ENCODE data around the gene LRRC8A. TPM values are rescaled to one million over a fixed set of nuclear protein-coding genes. Genes with fewer than 3 reads are reported as not detected.

LRRC8A gene
- total and polyA plus RNA-seq, 2 of the 13 experiments (the other 11 are each of a cell fraction or from before 2014, with no cell fraction given) = 16.1 to 40.6 TPM

DNA sequence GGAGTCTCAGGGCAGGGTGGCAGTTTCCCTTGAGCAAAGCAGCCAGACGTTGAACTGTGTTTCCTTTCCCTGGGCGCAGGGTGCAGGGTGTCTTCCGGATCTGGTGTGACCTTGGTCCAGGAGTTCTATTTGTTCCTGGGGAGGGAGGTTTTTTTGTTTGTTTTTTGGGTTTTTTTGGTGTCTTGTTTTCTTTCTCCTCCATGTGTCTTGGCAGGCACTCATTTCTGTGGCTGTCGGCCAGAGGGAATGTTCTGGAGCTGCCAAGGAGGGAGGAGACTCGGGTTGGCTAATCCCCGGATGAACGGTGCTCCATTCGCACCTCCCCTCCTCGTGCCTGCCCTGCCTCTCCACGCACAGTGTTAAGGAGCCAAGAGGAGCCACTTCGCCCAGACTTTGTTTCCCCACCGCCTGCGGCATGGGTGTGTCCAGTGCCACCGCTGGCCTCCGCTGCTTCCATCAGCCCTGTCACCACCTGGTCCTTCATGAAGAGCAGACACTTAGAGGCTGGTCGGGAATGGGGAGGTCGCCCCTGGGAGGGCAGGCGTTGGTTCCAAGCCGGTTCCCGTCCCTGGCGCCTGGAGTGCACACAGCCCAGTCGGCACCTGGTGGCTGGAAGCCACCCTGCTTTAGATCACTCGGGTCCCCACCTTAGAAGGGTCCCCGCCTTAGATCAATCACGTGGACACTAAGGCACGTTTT is 35.4 kb downstream of the LRRC8A start (continued):
- TF ChIP-seq SRSF4 (IDR thresholded peaks at IDR 0.05; ENCODE audit: low read depth, low read length, poor library complexity, severe bottlenecking) (no peak), NFYC (CRISPR knock-in tag; IDR thresholded peaks at IDR 0.05) (no peak), ZNF75D (CRISPR knock-in tag; IDR thresholded peaks at IDR 0.05; ENCODE audit: borderline replicate concordance) (no peak), KDM1A (CRISPR knock-in tag; IDR thresholded peaks at IDR 0.05) (no peak), SIX1 (CRISPR knock-in tag; IDR thresholded peaks at IDR 0.05; ENCODE audit: borderline replicate concordance) (0 out of 2 replicates have a peak, but pooled peaks have one; percentile 24), ZNF253 (CRISPR knock-in tag; IDR thresholded peaks at IDR 0.05; ENCODE audit: borderline replicate concordance) (peak; percentile 75; the same call in 1 of the 2 replicates), BORCS8-MEF2B (CRISPR knock-in tag; IDR thresholded peaks at IDR 0.05) (no peak), HDAC1 (CRISPR knock-in tag; IDR thresholded peaks at IDR 0.05) (peak; percentile 45; the same call in 1 of the 2 replicates), AGO1 (IDR thresholded peaks at IDR 0.05; ENCODE audit: low read depth, low read length, poor library complexity, severe bottlenecking) (no peak), ZNF430 (CRISPR knock-in tag; IDR thresholded peaks at IDR 0.05) (no peak)
- TF ChIP-seq, protein P1, sequence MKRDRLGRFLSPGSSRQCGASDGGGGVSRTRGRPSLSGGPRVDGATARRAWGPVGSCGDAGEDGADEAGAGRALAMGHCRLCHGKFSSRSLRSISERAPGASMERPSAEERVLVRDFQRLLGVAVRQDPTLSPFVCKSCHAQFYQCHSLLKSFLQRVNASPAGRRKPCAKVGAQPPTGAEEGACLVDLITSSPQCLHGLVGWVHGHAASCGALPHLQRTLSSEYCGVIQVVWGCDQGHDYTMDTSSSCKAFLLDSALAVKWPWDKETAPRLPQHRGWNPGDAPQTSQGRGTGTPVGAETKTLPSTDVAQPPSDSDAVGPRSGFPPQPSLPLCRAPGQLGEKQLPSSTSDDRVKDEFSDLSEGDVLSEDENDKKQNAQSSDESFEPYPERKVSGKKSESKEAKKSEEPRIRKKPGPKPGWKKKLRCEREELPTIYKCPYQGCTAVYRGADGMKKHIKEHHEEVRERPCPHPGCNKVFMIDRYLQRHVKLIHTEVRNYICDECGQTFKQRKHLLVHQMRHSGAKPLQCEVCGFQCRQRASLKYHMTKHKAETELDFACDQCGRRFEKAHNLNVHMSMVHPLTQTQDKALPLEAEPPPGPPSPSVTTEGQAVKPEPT (CRISPR knock-in tag; IDR thresholded peaks at IDR 0.05; ENCODE audit: low read depth) = no peak
- TF ChIP-seq, protein P2, sequence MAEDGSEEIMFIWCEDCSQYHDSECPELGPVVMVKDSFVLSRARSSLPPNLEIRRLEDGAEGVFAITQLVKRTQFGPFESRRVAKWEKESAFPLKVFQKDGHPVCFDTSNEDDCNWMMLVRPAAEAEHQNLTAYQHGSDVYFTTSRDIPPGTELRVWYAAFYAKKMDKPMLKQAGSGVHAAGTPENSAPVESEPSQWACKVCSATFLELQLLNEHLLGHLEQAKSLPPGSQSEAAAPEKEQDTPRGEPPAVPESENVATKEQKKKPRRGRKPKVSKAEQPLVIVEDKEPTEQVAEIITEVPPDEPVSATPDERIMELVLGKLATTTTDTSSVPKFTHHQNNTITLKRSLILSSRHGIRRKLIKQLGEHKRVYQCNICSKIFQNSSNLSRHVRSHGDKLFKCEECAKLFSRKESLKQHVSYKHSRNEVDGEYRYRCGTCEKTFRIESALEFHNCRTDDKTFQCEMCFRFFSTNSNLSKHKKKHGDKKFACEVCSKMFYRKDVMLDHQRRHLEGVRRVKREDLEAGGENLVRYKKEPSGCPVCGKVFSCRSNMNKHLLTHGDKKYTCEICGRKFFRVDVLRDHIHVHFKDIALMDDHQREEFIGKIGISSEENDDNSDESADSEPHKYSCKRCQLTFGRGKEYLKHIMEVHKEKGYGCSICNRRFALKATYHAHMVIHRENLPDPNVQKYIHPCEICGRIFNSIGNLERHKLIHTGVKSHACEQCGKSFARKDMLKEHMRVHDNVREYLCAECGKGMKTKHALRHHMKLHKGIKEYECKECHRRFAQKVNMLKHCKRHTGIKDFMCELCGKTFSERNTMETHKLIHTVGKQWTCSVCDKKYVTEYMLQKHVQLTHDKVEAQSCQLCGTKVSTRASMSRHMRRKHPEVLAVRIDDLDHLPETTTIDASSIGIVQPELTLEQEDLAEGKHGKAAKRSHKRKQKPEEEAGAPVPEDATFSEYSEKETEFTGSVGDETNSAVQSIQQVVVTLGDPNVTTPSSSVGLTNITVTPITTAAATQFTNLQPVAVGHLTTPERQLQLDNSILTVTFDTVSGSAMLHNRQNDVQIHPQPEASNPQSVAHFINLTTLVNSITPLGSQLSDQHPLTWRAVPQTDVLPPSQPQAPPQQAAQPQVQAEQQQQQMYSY (CRISPR knock-in tag; IDR thresholded peaks at IDR 0.05) = no peak
- TF ChIP-seq, protein P3, sequence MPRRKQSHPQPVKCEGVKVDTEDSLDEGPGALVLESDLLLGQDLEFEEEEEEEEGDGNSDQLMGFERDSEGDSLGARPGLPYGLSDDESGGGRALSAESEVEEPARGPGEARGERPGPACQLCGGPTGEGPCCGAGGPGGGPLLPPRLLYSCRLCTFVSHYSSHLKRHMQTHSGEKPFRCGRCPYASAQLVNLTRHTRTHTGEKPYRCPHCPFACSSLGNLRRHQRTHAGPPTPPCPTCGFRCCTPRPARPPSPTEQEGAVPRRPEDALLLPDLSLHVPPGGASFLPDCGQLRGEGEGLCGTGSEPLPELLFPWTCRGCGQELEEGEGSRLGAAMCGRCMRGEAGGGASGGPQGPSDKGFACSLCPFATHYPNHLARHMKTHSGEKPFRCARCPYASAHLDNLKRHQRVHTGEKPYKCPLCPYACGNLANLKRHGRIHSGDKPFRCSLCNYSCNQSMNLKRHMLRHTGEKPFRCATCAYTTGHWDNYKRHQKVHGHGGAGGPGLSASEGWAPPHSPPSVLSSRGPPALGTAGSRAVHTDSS (CRISPR knock-in tag; conservative IDR thresholded peaks at IDR 0.05) = no peak
- TF ChIP-seq, protein P4, sequence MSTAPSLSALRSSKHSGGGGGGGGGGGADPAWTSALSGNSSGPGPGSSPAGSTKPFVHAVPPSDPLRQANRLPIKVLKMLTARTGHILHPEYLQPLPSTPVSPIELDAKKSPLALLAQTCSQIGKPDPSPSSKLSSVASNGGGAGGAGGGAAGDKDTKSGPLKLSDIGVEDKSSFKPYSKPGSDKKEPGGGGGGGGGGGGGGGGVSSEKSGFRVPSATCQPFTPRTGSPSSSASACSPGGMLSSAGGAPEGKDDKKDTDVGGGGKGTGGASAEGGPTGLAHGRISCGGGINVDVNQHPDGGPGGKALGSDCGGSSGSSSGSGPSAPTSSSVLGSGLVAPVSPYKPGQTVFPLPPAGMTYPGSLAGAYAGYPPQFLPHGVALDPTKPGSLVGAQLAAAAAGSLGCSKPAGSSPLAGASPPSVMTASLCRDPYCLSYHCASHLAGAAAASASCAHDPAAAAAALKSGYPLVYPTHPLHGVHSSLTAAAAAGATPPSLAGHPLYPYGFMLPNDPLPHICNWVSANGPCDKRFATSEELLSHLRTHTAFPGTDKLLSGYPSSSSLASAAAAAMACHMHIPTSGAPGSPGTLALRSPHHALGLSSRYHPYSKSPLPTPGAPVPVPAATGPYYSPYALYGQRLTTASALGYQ (CRISPR knock-in tag; IDR thresholded peaks at IDR 0.05) = peak; percentile 54; the same call in 1 of the 2 replicates
- TF ChIP-seq, protein P5, sequence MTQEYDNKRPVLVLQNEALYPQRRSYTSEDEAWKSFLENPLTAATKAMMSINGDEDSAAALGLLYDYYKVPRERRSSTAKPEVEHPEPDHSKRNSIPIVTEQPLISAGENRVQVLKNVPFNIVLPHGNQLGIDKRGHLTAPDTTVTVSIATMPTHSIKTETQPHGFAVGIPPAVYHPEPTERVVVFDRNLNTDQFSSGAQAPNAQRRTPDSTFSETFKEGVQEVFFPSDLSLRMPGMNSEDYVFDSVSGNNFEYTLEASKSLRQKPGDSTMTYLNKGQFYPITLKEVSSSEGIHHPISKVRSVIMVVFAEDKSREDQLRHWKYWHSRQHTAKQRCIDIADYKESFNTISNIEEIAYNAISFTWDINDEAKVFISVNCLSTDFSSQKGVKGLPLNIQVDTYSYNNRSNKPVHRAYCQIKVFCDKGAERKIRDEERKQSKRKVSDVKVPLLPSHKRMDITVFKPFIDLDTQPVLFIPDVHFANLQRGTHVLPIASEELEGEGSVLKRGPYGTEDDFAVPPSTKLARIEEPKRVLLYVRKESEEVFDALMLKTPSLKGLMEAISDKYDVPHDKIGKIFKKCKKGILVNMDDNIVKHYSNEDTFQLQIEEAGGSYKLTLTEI (CRISPR knock-in tag; conservative IDR thresholded peaks at IDR 0.05) = no peak
- TF ChIP-seq, protein P6, sequence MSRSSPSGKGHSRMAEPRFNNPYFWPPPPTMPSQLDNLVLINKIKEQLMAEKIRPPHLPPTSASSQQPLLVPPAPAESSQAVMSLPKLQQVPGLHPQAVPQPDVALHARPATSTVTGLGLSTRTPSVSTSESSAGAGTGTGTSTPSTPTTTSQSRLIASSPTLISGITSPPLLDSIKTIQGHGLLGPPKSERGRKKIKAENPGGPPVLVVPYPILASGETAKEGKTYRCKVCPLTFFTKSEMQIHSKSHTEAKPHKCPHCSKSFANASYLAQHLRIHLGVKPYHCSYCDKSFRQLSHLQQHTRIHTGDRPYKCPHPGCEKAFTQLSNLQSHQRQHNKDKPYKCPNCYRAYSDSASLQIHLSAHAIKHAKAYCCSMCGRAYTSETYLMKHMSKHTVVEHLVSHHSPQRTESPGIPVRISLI (CRISPR knock-in tag; IDR thresholded peaks at IDR 0.05; ENCODE audit: borderline replicate concordance) = peak; percentile 89; the same call in 1 of the 2 replicates
